GM12864 (cell line): Measurements from ENCODE around the gene ULBP2.
A peak's percentile ranks its signal among the peaks of the same experiment; 100 is the strongest.
"Not testable (repeated sequence)": the region's sequence is repeated elsewhere in the genome, so short reads cannot be mapped to it uniquely, and the experiment has no call there.

Source experiments
- DNase-seq: peaks from one replicate; pipeline ENCODE4 v3.0.0-alpha.2; 2011; ENCODE audit warnings: low read depth
- H3K4me3 ChIP-seq: 2 replicates; pipeline ENCODE4 v1.5.1; 2011; ENCODE audit warnings: mild to moderate bottlenecking, low read depth, low read length, control low read depth
- CTCF ChIP-seq: IDR thresholded peaks from 2 replicates; pipeline ENCODE4 v1.5.1; 2011; ENCODE audit warnings: low read depth, mild to moderate bottlenecking, moderate library complexity, low read length, control low read depth, inconsistent platforms; ENCODE audit errors: missing control alignments

ULBP2 gene

GRCh38 chr6:149924206-149924932, 17.4 kb upstream of the ULBP2 start:
- no peak overlapping the region for H3K4me3 ChIP-seq
- TF ChIP-seq CTCF = no peak
- DNase-seq = no peak

- H3K4me3 ChIP-seq = no peak overlapping the region
- no peak for TF ChIP-seq CTCF
- no peak for DNase-seq
These were observed 16.9 kb upstream of the ULBP2 start for GRCh38 chr6:149924933-149925252.

GRCh38 chr6:149925253-149925973, 16.4 kb upstream of the ULBP2 start:
- no peak for DNase-seq
- no peak overlapping the region for H3K4me3 ChIP-seq
- TF ChIP-seq CTCF = no peak

- DNase-seq = no peak
- peak; percentile 80 for TF ChIP-seq CTCF
- no peak overlapping the region for H3K4me3 ChIP-seq
These were observed 15.6 kb upstream of the ULBP2 start for GRCh38 chr6:149925974-149926777.

GRCh38 chr6:149927025-149927424, 14.8 kb upstream of the ULBP2 start:
- H3K4me3 ChIP-seq, DNase-seq: not testable (repeated sequence)

GRCh38 chr6:149929422-149929821, 12.4 kb upstream of the ULBP2 start:
- no peak for DNase-seq
- H3K4me3 ChIP-seq = no peak overlapping the region
- peak; percentile 59 for TF ChIP-seq CTCF

- no peak overlapping the region for H3K4me3 ChIP-seq
- no peak for DNase-seq
- no peak for TF ChIP-seq CTCF
These were observed 10.3 kb upstream of the ULBP2 start for GRCh38 chr6:149931501-149931900.
